Neural cell (in vitro differentiated cells): ENCODE measurements around the gene CUX1. TPM values are rescaled to one million over a fixed set of nuclear protein-coding genes. Genes with fewer than 3 reads are reported as not detected.

Source experiments
- H2AFZ ChIP-seq: fragments of 200-600, 300-800 bp; sonication (generic), shearing (Covaris generic); 2 replicates; pipeline ENCODE4 v1.6.0; 2014; ENCODE audit warnings: low read depth, mild to moderate bottlenecking, antibody characterized with exemption, low read length, moderate library complexity
- H3F3A ChIP-seq: fragments of 200-600 bp; shearing (Covaris generic); 2 replicates; pipeline ENCODE4 v1.6.1; 2016; ENCODE audit warnings: mild to moderate bottlenecking, moderate library complexity, mixed read lengths, antibody characterized with exemption, low read length; ENCODE audit not compliant: insufficient read depth, poor library complexity, severe bottlenecking
- H3K27ac ChIP-seq: fragments of 200-600, 300-800 bp; sonication (generic), shearing (Covaris generic); 2 replicates; pipeline ENCODE4 v1.5.1; 2014; ENCODE audit warnings: mild to moderate bottlenecking, low read length, moderate library complexity
- H3K27me3 ChIP-seq: fragments of 300-800, 200-600 bp; sonication (generic), shearing (Covaris generic); 2 replicates; pipeline ENCODE4 v1.6.0; 2014; ENCODE audit warnings: mild to moderate bottlenecking, low read depth, low read length, moderate library complexity; ENCODE audit not compliant: insufficient read depth
- H3K36me3 ChIP-seq: fragments of 300-800, 200-600 bp; sonication (generic), shearing (Covaris generic); 2 replicates; pipeline ENCODE4 v1.5.1; 2014; ENCODE audit warnings: mild to moderate bottlenecking, antibody characterized with exemption, low read length, moderate library complexity; ENCODE audit not compliant: insufficient read depth
- H3K4me2 ChIP-seq: fragments of 300-800, 200-600 bp; sonication (generic), shearing (Covaris generic); 2 replicates; pipeline ENCODE4 v1.6.0; 2014; ENCODE audit warnings: mild to moderate bottlenecking, low read length
- H3K4me3 ChIP-seq: fragments of 300-800, 200-600 bp; sonication (generic), shearing (Covaris generic); 2 replicates; pipeline ENCODE4 v1.5.1; 2014; ENCODE audit warnings: mild to moderate bottlenecking, low read length, moderate library complexity
- H3K79me2 ChIP-seq: fragments of 200-600 bp; shearing (Covaris generic); replicated peaks from 2 replicates; pipeline ENCODE4 v1.6.0; 2014; ENCODE audit warnings: mild to moderate bottlenecking, low read length, moderate library complexity; ENCODE audit not compliant: insufficient read depth
- H3K9ac ChIP-seq: fragments of 300-800, 200-600 bp; sonication (generic), shearing (Covaris generic); 2 replicates; pipeline ENCODE4 v1.6.1; 2016; ENCODE audit warnings: mild to moderate bottlenecking, low read length, mixed read lengths
- H3K9me2 ChIP-seq: fragments of 200-600 bp; shearing (Covaris generic); 2 replicates; pipeline ENCODE4 v1.6.1; 2016; ENCODE audit warnings: mild to moderate bottlenecking, low read length, mixed read lengths; ENCODE audit not compliant: insufficient read depth
- H3K9me3 ChIP-seq: fragments of 200-600, 300-800 bp; sonication (generic), shearing (Covaris generic); 2 replicates; pipeline ENCODE4 v1.6.1; 2016; ENCODE audit warnings: mild to moderate bottlenecking, mixed run types, low read length, moderate library complexity, mixed read lengths
- H4K20me1 ChIP-seq: fragments of 200-600 bp; shearing (Covaris generic); 2 replicates; pipeline ENCODE4 v1.6.1; 2016; ENCODE audit warnings: mild to moderate bottlenecking, mixed run types; ENCODE audit not compliant: insufficient read depth
- CTCF ChIP-seq: fragments of 450-650 bp; IDR thresholded peaks from 2 replicates; pipeline ENCODE4 v1.5.1; 2014; ENCODE audit warnings: antibody characterized with exemption, mild to moderate bottlenecking, moderate library complexity; ENCODE audit not compliant: poor library complexity, severe bottlenecking
- EP300 ChIP-seq: fragments of 450-650 bp; conservative IDR thresholded peaks from 2 replicates; pipeline ENCODE4 v1.6.1; 2014; ENCODE audit warnings: antibody characterized with exemption, mild to moderate bottlenecking, moderate library complexity; ENCODE audit not compliant: poor library complexity, severe bottlenecking
- EZH2 ChIP-seq: fragments of 200-600, 300-800 bp; shearing (Covaris generic), sonication (generic); IDR thresholded peaks from 2 replicates; pipeline ENCODE4 v1.6.1; 2014; ENCODE audit warnings: antibody characterized with exemption, low read length, borderline replicate concordance, mild to moderate bottlenecking; ENCODE audit not compliant: insufficient read depth, poor library complexity, severe bottlenecking
- MXI1 ChIP-seq: fragments of 450-650 bp; conservative IDR thresholded peaks from 2 replicates; pipeline ENCODE4 v1.6.1; 2014; ENCODE audit warnings: antibody characterized with exemption, mild to moderate bottlenecking; ENCODE audit not compliant: poor library complexity, severe bottlenecking
- POLR2AphosphoS5 ChIP-seq: IDR thresholded peaks from 2 replicates; pipeline ENCODE4 v1.6.1; 2012
- RAD21 ChIP-seq: fragments of 450-650 bp; conservative IDR thresholded peaks from 2 replicates; pipeline ENCODE4 v1.6.1; 2014; ENCODE audit warnings: antibody characterized with exemption, mild to moderate bottlenecking, moderate library complexity
- SMC3 ChIP-seq: fragments of 450-650 bp; conservative IDR thresholded peaks from 2 replicates; pipeline ENCODE4 v1.6.1; 2014; ENCODE audit warnings: antibody characterized with exemption, mild to moderate bottlenecking, moderate library complexity; ENCODE audit not compliant: poor library complexity
- TAF1 ChIP-seq: IDR thresholded peaks from 2 replicates; pipeline ENCODE4 v1.6.1; 2012; ENCODE audit warnings: low read depth
- polyA plus RNA-seq: library from polyadenylated mRNA; depleted of rRNA; stranded (reverse); fragments of >200 nt; gene quantifications from 2 replicates; pipeline ENCODE4 v1.2.3, GENCODE V29; 2014
- TF ChIP-seq, protein P1 (sequence below): IDR thresholded peaks from 2 replicates; pipeline ENCODE4 v1.6.1; 2012; ENCODE audit warnings: borderline replicate concordance

The CUX1 gene
- polyA plus RNA-seq, 1 donor from 2014 or later, result 26.6 TPM

GRCh38 chr7:102285540-102286236 lies 468.3 kb downstream of the CUX1 start:
- peaks cover 18% of the 10 kb centered on the region for H4K20me1 ChIP-seq
- no peaks in the 10 kb centered on the region for H3K9me3 ChIP-seq
- H2AFZ ChIP-seq, result peak overlapping the region; percentile 76
- peak overlapping the region; percentile 87 for H3K9ac ChIP-seq
- H3F3A ChIP-seq, result no peaks in the 10 kb centered on the region
- H3K4me3 ChIP-seq, result peak overlapping the region; percentile 85
- no peaks in the 10 kb centered on the region for H3K27me3 ChIP-seq
- no peak for TF ChIP-seq CTCF
- TF ChIP-seq TAF1, result no peak
- no peak for TF ChIP-seq POLR2AphosphoS5
- H3K36me3 ChIP-seq, result no peaks in the 10 kb centered on the region
- H3K9me2 ChIP-seq, result no peaks in the 10 kb centered on the region
- H3K27ac ChIP-seq, result peak overlapping the region; percentile 56
- H3K4me2 ChIP-seq, result peak overlapping the region; percentile 25
- H3K79me2 ChIP-seq, result peaks cover 21% of the 10 kb centered on the region

DNA sequence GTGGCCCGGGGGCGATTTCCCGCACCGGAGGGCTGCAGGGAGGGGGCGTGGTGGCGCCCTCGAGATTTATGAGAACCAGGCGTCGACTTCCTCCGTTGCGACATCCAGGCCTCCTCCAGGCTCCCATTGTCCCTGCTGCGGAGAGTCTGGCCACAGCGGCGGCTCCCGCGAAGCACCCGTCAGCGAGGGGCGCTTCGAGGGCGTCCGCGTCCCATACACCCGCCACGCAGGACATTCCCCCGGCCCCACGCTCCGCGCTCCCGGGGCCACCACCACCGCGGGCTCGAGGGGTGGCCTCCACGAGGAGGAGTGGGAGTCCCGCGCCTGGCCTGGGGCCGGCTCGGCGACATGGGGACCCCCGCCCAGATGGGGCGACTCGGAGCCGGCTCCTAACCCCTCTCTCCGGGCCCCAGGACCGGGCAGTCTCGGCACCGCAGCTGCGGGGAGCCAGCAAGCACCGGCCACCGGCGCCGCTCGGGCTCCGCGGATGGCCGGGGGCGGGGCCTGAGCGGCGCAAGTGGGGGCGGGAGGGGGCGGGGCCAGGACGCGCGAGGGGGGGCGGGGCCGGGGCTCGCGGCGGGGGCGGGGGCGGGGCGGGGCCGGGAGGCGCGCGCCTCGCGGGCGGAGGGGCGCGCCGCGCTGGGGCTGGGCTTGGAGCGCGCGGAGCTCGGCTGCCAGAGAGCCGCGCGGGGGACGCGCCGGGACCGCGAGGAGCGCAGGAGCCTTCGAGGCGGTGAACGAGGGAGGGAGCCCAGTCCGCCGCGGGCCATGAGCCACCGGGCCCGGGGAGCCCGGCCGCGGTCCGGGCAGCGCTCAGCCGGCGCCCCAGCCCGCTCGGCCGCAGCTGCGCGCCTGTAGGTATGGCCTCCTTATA lies 469.0 kb downstream of the CUX1 start, which contains the start of gene SH2B2:
Gene SH2B2, plus strand, starts transcription at position 632 of the 874 bp plus-strand sequence. CDS start 13,683 bp downstream, outside the sequence.
- Histone ChIP-seq H3F3A (no peaks in the 10 kb centered on the region), H3K27me3 (no peaks in the 10 kb centered on the region), H2AFZ (peak within 1 kb of the TSS; percentile 76), H3K4me2 (peak within 1 kb of the TSS; percentile 83), H3K36me3 (no peaks in the 10 kb centered on the region), H3K9me3 (no peaks in the 10 kb centered on the region), H3K4me3 (peak within 1 kb of the TSS; percentile 85), H3K27ac (peak within 1 kb of the TSS; percentile 73), H3K9me2 (no peaks in the 10 kb centered on the region), H3K79me2 (peaks cover 21% of the 10 kb centered on the region), H4K20me1 (peaks cover 26% of the 10 kb centered on the region), H3K9ac (peak within 1 kb of the TSS; percentile 94)
- TF ChIP-seq, protein P1, sequence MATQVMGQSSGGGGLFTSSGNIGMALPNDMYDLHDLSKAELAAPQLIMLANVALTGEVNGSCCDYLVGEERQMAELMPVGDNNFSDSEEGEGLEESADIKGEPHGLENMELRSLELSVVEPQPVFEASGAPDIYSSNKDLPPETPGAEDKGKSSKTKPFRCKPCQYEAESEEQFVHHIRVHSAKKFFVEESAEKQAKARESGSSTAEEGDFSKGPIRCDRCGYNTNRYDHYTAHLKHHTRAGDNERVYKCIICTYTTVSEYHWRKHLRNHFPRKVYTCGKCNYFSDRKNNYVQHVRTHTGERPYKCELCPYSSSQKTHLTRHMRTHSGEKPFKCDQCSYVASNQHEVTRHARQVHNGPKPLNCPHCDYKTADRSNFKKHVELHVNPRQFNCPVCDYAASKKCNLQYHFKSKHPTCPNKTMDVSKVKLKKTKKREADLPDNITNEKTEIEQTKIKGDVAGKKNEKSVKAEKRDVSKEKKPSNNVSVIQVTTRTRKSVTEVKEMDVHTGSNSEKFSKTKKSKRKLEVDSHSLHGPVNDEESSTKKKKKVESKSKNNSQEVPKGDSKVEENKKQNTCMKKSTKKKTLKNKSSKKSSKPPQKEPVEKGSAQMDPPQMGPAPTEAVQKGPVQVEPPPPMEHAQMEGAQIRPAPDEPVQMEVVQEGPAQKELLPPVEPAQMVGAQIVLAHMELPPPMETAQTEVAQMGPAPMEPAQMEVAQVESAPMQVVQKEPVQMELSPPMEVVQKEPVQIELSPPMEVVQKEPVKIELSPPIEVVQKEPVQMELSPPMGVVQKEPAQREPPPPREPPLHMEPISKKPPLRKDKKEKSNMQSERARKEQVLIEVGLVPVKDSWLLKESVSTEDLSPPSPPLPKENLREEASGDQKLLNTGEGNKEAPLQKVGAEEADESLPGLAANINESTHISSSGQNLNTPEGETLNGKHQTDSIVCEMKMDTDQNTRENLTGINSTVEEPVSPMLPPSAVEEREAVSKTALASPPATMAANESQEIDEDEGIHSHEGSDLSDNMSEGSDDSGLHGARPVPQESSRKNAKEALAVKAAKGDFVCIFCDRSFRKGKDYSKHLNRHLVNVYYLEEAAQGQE, result no peak
- TF ChIP-seq RAD21 (peak; percentile 16), SMC3 (no peak), EZH2 (no peak), TAF1 (peak; percentile 21), EP300 (no peak), MXI1 (peak; percentile 79), CTCF (no peak), POLR2AphosphoS5 (peak; percentile 76)
